HG02623 (cell line): ENCODE results near the gene DNAH6.
"Not testable (repeated sequence)": the region's sequence is repeated elsewhere in the genome, so short reads cannot be mapped to it uniquely, and the experiment has no call there.

ENCODE experiments used
- ATAC-seq: cut with Tn5 transposase; IDR thresholded peaks from one replicate; pipeline ENCODE4 v1.9.1; 2021; ENCODE audit warnings: moderate library complexity; ENCODE audit not compliant: unreplicated experiment

Gene DNAH6

DNA sequence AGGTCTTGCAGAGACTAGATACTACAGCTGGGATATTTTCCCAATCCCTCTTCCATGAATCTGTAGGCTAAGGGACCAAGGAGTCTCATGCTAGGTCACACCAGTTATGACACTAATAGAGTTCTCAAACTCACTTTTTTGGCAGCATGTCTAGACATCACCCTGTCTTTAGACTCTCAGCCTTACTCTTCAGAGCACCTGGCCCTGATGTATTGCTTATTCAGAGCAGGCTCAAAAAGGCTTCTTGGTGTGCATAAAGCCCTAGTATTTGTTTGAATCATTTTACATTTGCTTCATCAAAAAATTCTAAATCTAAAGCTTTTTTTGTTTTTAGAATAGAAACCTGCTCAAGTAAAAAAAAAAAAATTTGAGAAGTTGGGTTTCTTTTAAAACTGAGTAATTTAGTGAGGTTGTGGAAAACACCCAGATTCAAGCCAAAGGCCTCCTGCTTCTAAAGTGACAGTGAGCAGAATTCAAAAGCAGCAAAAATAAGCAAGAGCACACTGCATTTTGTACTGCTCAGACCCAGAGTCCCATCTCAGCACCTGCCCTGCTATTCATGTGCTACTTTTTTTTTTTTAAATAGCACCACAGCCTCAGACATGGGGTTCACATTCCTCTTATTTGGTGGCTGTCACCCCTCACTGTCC is 18.0 kb upstream of the DNAH6 start:
- ATAC-seq: no peak

DNA sequence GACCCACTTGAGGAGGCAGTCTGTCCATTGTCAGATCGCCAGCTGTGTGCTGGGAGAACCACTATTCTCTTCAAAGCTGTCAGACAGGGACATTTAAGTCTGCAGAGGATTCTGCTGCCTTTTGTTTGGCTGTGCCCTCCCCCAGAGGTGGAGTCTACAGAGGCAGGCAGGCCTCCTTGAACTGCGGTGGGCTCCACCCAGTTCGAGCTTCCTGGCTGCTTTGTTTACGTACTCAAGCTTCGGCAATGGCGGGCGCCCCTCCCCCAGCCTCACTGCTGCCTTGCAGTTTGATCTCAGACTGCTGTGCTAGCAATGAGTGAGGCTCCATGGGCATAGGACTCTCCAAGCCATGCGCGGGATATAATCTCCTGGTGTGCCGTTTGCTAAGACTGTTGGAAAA is 5.3 kb upstream of the DNAH6 start:
- ATAC-seq: not testable (repeated sequence)

DNA sequence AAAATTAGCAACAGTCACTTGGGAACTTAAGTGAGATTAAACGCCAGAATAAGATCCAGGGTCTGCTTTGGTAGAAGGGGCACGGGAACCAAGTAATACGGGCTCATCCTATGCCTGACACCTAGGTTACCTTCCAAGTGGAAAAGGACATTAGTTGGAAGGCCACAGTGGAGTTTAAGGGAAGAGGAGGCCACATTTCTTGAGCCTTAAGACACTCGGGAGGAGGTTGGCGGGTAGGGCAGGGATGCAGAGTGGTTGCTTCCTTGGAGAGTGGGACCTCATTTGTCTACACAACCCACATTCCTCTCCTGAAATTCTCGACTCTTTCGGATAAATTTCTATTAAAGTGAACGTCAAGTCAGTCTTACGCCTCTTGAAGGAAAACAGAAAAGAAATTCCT is 510 bp upstream of the DNAH6 start:
- ATAC-seq: no peak

DNA sequence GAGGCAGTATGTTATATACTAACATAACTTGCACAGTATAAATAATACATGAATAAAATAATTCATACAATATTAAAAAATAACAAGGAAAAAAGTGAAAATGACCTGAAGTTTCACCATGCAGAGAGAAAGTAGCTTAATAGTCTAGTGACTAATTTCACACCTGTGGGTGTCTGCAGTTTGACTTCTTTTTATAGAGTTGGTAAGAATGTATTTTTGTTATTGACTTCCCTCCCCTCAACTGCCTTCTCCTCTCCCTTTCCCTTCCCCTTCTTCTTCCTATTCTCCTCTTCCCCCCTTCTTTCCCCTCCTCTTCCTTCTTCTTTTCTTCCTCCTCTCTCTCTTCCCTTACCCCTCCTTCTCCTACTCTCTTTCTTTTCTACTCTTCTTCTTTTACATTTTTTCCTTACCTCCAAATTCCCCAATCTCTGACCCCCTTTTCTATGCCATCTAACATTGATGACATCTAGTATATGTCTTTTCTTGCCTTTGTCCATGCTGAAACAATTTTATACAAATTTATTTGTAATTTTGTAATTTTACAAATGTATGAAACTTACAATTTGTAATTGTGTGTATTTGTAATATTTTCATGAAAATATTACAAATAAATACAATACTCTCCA is 3.1 kb downstream of the DNAH6 start:
- ATAC-seq: no peak

DNA sequence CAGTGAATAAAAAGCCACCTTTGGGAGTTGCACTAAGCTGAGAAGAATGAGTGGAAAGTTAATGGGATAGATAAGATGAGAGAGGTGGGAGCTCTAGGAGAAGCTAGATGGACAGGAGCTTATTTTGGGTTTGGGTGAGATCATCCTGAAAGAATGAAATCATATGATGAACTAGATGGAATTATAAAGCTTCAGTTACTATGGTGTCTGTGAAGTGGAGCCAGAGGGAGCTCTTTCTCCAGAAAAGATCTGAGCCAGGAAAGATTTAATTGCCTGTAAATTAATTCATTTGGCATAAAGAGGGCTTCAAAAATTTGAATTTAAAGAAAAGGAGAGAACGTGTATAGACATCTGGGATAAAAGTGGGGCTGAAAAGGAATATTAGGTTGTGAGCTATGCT is 10.3 kb downstream of the DNAH6 start:
- no peak for ATAC-seq

DNA sequence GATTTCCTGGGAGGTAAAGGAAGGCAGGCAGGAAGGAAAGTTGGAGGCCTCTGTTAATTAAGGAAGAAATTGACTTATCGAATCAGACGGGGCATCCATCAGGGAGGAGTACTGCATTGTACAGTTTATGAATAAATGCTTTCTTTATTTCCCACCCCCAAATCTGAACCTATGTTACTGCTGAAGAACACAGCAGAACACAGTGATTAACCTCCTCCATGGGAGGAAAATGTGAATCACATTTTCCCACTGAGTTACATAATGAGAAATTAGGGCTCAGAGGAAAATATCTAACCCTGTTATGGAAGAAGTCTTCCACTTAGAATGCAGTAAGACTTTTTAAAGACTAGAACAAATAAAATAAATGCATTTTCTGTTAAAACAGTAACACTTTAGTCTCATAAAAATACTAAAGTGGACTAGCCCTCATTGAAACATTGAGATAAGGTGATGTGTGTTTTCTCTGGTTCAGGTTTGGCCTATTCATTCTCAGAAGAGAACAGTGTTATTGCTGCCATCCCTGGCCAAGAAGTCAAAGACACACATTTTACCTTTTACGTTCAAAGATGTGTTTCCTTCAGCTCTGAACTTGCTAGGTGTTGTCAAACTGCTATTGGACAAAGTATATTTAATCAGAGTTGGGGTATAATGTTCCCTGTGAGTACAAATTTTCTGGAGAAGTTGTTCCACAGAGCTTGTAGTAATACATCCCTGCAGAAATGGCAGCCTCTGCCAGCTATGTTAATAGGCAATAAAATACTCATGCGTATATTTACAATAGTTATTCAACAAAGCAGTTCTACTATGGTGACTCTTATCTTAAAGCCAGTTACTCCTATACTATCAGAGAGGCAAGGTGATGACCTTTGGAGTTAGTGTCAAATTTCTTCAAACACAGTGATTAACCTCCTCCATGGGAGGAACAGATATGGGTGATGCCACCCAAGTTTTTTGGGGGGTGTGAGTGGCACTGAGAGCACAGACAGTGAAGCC is 11.1 kb downstream of the DNAH6 start:
- ATAC-seq: no peak

DNA sequence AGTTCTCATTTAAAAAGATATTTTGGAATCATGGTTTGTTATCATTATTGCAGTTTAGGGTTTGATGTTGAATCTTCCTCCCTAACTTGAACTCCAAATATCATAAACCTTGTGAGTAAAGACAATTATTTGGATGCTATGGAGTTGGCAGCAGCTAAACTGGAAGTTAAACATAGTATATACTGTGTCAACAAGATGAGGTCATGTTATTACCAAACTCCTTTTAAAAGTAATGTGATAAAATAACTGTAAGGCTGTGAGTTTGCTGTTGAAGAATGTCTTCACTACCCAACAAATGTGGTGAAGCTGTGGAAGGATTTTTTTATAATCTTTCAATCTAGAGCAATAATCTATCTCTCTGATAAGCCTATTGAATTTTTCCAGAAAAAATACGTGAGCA is 16.0 kb downstream of the DNAH6 start:
- ATAC-seq: no peak

DNA sequence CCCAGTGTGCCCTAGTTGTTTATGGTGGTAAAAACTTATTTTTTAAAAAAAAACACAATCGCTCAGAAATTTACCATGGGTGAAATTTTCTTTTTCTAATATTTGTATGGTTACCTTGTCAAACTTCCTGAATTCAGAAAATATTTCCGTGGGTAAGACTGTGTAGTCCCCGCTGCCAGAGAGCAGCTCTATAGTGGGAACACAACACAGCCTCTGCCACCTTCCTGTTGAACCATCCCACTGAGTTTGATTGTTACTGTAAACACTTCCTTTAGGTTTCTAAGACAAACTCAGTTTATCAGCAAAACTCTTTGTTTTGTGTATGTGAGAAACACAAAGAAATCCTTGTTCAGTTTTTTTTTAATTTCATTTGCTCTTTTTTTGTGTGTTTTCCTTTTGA is 17.9 kb downstream of the DNAH6 start:
- ATAC-seq: no peak

DNA sequence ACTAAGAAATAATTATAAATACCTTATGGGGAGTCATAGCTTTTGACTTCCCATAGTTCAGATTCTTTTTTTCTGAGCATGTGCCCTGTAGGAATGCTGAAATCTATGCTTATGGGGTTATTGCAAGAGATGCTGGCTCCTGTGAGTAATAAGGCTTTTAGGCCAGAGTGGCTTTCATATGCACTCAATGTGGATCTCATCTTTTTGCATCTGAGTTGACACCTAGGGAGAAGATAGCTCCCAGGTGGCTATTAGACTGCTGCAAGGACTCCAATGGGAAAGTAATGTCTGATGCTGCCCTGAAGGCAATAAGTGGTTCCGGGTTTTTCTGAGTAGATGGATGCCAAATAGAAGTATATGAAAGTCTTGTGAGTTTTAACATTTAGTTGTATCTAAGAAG is 21.0 kb downstream of the DNAH6 start:
- no peak for ATAC-seq

DNA sequence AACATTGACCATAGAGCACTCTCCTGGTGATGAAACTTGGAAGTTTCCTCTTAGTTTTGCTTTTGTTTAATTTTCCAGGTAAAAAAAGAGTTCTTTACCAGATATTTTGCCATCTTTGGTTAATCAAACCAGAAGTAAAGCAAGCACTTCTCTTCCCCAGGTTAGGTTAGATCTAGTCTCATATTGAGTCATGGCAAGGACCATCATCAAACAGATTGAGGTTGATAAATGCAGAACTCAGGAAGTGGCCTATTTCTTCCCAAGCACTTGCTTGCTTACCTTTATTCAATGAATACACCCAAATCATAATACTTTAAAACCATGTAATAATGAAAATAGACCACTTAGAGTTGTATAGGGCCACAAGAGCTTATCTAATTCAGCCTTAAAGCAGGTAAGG is 23.4 kb downstream of the DNAH6 start:
- no peak for ATAC-seq

DNA sequence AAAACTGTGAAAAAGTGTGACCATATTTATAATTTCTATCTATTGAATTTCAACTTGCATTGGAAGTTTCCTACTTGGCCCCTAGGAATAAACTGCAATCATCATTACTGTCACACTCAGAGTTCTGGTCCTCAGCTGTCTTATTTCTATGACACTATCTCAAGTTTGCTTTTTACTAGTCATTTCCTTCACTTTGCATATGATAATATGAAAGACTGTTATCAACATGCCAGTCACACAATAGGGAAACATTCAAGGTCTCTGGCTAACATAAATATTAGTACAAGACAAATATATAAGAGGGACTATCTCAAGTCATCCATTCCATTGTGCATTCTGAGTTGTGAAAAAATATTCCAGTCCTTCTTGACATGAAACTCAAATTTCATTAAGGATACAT is 28.7 kb downstream of the DNAH6 start:
- no peak for ATAC-seq

DNA sequence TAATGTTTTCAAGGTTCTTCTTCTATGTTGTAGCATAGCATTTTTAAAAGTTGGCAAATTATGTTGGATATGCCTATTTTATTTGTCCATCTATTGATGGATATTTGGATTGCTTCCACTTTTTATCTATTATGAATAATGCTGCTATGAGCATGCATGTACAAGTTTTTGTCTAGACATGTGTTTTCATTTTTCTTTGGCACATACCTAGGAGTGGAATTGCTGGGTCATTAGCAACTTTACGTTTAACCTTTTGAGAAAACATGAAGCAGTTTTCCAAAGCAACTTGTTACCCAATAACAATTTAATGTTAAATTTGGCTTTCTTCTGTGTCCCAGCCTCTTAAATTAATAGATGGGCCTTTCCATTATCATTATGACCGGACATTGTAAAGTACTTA is 30.3 kb downstream of the DNAH6 start:
- ATAC-seq: no peak

DNA sequence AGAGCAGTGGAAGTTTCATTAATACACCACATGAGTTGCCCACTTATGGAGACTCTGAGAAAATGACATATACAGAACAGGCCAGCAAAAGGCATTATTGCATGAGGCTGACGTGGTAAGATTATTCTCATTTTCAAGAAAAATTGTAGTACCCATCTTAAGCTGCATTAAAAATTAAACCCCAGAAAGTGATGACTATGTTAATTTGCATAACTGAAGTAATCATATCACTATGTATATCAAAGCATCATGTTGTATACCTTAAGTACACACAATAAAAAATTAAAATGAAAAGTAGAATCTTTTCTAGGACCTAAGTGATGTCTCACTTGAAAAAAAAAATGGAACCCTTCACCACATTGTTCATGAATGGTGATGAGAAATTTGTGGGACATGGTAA is 32.0 kb downstream of the DNAH6 start:
- ATAC-seq: no peak

DNA sequence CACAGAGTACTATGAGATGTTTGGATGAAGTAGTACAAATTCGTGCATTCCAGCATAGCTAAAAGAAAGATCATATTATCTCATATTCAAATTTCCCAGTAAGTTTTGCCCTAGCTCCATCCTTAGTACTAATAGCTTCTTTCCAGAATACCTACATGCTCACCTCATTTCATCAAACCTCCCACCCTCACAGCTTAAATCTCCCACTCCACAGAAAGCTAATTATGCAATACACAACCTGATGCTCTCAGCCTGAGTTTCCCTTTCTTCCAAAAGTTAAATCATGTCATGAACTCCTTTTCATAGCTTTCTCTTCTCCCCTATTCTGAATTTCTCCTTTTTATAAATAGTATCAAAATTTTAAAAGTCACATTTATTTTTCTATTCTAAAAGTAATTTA is 34.6 kb downstream of the DNAH6 start:
- no peak for ATAC-seq

DNA sequence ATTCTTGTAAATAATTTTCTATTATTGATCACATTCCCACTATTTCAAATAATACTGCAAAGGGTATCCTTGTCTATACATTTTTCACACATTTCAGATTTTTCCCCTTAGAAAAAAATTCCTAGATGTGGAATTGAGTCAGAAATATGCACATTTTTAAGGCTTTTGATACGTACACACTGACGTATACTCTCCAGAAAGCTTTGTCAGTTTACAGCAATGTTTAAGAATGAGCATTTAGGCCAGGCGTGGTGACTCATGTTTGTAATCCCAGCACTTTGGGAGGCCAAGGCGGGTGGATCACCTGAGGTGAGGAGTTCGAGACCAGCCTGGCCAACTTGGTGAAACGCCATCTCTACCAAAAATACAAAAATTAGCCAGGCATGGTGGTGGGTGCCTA is 35.2 kb downstream of the DNAH6 start:
- not testable (repeated sequence) for ATAC-seq

DNA sequence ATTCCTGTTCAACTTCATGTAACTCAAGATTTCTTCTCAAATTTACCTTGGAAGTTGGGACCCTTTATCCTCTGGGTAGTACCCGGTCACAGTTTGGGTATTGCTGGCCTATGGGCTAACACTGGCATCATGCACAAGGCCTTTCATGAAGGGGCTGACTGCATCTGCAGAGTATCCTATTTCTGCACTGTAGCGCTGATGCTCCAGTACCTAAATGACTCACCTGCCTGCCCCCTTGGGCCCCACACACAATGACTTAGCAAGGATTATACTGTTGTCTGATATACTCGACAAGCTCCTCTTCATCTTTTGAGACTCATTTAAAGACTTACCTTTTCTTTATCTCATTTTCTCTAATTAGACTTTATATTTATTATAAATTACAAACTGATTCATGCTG is 39.9 kb downstream of the DNAH6 start:
- no peak for ATAC-seq

DNA sequence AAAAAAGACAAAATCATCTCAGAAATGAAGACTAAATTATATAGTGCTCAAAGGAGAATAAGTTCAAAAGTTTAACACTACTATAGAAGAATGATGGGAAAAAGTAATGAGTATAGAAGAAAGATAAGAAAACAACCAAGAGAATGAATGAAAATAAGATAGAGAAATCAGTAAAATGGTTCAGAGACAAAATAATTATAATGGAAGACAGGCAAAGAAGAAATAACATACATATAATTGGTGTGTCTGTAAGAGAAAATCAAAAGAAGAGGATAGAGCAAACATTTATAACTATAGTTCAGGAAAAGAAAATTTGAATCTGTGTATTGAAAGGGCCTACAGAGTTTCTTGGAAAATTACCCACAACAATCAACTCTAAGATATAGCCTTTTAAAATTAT is 43.5 kb downstream of the DNAH6 start:
- ATAC-seq: no peak

DNA sequence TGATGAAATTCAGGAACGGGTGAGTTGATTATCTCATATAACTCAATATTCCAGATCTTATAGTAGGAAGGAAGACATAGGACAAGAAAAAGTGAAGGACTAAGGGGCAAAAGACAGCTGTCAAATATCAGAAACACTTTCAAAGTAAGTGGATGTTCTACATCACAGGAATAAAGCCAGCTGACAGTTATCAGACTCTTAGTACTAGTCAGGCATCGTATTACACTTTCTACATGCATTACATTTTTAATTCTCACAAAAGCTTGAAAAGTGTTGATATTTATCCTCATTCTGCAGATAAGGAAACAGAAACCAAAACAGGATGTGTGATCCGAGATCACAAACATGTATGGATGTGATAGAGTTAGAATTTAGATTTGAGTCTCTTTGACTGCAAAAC is 63.4 kb downstream of the DNAH6 start:
- ATAC-seq: no peak

DNA sequence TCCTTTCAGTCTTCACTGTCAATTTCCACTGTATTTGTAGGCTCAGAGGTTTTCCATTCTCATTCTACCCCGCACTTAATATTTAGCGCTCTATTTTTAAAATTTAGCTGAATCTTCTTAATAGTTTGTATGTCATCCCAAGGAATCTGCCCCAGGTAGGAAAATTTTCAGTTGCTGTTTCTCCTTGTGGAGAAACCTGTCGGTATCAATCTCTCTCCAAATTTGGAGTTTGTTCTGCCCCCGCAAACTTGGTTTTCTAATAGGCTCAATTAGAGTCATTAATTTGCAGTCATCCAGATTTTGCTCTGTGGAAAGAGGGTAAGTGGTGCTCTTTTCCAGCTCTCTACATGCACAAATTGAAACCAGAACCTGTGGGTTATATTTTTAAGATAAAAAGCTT is 87.6 kb downstream of the DNAH6 start:
- no peak for ATAC-seq

DNA sequence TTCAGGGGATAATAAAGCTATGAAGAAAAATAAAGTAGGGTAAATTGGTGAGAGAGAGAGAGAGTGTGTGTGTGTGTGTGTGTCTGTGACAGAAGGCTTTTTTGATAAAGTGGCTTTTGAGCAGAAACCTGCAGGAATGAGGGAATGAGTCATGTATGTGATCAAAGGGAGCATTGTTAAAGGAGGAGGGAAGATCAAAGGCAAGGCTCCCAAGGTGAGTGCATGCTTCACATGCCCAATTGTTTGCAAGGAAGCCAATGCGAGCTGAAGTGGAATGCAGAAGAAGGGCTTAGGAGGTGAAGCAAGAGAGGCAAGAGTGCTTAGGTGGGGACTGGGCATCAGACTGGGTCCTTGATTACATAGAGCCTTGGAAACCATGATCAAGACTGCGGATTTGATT is 96.8 kb downstream of the DNAH6 start:
- ATAC-seq: no peak

DNA sequence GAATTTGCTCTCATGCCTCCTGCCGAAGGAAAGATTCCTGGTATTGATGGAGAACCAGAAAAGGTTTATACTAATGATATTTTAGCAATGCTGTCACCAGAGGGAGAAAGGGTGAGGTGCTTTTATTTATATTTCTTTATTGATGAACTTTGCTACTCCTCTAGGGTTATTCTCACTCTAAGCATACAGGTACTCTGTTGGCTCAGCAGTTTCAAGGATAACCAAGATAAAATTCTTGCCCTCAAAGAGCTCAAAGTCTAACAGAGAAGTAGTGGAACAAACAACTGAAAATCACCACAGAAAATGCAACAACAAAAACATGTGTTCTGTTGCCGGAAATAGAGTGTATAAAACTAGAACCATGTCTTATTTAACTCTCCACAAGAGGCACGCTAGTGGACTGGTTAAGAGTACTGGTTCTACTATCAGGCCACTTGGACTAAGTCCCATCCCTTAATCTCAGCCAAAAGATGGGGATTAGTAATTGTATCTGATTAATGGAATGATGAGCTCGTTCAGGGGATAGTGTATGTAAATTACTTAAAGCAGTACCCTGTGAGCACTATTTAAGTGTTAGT is 103.6 kb downstream of the DNAH6 start:
- no peak for ATAC-seq

DNA sequence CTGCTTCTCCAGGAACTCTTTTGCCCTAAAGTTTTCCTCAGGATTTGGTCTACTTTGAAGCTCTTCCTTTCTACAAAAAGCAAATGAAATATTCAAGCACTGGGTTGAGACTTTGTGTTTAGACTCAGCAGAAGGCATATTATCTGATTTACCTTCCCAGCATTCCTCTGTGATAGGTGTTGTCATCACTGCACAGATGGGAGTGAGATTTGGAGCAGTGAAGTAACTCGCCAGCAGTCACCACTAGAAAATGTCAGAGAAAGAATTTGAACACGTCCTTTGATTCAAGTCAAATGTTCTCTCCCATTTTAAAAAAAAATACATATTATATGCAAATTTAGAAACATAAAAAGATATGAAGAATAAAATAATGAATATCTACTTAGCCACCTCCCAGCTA is 112.2 kb downstream of the DNAH6 start:
- no peak for ATAC-seq
